ENCODE results near the gene ERF.

GRCh38 chr19:42224940-42225717 lies 29.8 kb downstream of the ERF start:
- TF ChIP-seq EZH2 (IDR thresholded peaks at IDR 0.05; ENCODE audit: borderline replicate concordance) (no peak), CTCF (IDR thresholded peaks at IDR 0.05; ENCODE audit: poor library complexity) (no peak)
